ENCODE results near the gene KRT71.

The KRT71 gene

GRCh38 chr12:52534482-52534881 is 18.5 kb downstream of the KRT71 start:
- no peak for DNase-seq

GRCh38 chr12:52533686-52534470 is 19.1 kb downstream of the KRT71 start:
- no peak for DNase-seq

GRCh38 chr12:52532636-52533035 is 20.3 kb downstream of the KRT71 start:
- no peak for DNase-seq

GRCh38 chr12:52531566-52532300 is 21.2 kb downstream of the KRT71 start:
- no peak for DNase-seq

GRCh38 chr12:52530905-52531304 is 22.0 kb downstream of the KRT71 start:
- no peak for DNase-seq

- DNase-seq, result no peak
Observed at GRCh38 chr12:52530366-52530765, 22.6 kb downstream of the KRT71 start.

GRCh38 chr12:52529846-52530245 is 23.1 kb downstream of the KRT71 start:
- DNase-seq, result no peak

GRCh38 chr12:52529417-52529816 is 23.5 kb downstream of the KRT71 start:
- no peak for DNase-seq

GRCh38 chr12:52528641-52529143 is 24.3 kb downstream of the KRT71 start:
- DNase-seq, result no peak

GRCh38 chr12:52527121-52527800 is 25.7 kb downstream of the KRT71 start:
- DNase-seq, result no peak

GRCh38 chr12:52526511-52526951 is 26.4 kb downstream of the KRT71 start:
- DNase-seq, result no peak

- no peak for DNase-seq
Observed at GRCh38 chr12:52525661-52526499, 27.1 kb downstream of the KRT71 start.

GRCh38 chr12:52524898-52525591 is 27.9 kb downstream of the KRT71 start:
- DNase-seq, result no peak

GRCh38 chr12:52524241-52524897 is 28.6 kb downstream of the KRT71 start:
- no peak for DNase-seq

GRCh38 chr12:52523824-52524223 is 29.1 kb downstream of the KRT71 start:
- DNase-seq, result no peak

GRCh38 chr12:52522346-52523011 is 30.5 kb downstream of the KRT71 start:
- DNase-seq, result peak; percentile 58

GRCh38 chr12:52521568-52522266 is 31.2 kb downstream of the KRT71 start:
- no peak for DNase-seq

GRCh38 chr12:52521175-52521567 is 31.8 kb downstream of the KRT71 start:
- DNase-seq, result no peak

GRCh38 chr12:52519826-52520662 is 32.9 kb downstream of the KRT71 start, which contains the start of gene KRT5:
KRT5 (minus strand) TSS chr12:52520394; CDS start chr12:52520296, 98 bp downstream.
- no peak for DNase-seq
